ENCODE results near the gene MTARC1. TPM values are rescaled to one million over a fixed set of nuclear protein-coding genes. Genes with fewer than 3 reads are reported as not detected.

MTARC1 gene
- total RNA-seq, 2 experiments from 2014 or later: not detected

GRCh38 chr1:220800262-220800661 lies 13.5 kb downstream of the MTARC1 start:
- CTCF ChIA-PET: no interaction called here
- POLR2A ChIA-PET: no interaction called here

- CTCF ChIA-PET: no interaction called here
Observed at GRCh38 chr1:220803401-220804201, 16.9 kb downstream of the MTARC1 start.

GRCh38 chr1:220804202-220804586 lies 17.5 kb downstream of the MTARC1 start:
- ChIA-PET POLR2A (no interaction called here), CTCF (no interaction called here)

More at GRCh38 chr1:220803401-220804201, 16.9 kb downstream of the MTARC1 start:
- POLR2A ChIA-PET: no interaction called here

- ChIA-PET POLR2A (no interaction called here), CTCF (no interaction called here)
Observed at GRCh38 chr1:220806408-220806807, 19.7 kb downstream of the MTARC1 start.

- POLR2A ChIA-PET: no interaction called here
Observed at GRCh38 chr1:220807726-220808125, 21.0 kb downstream of the MTARC1 start.

GRCh38 chr1:220808345-220809186 lies 21.9 kb downstream of the MTARC1 start:
- ChIA-PET POLR2A (no interaction called here), CTCF (no interaction called here)

More at GRCh38 chr1:220807726-220808125, 21.0 kb downstream of the MTARC1 start:
- CTCF ChIA-PET: no interaction called here

GRCh38 chr1:220809187-220809550 lies 22.5 kb downstream of the MTARC1 start:
- ChIA-PET POLR2A (no interaction called here), CTCF (no interaction called here)

GRCh38 chr1:220809704-220810103 lies 23.0 kb downstream of the MTARC1 start:
- CTCF ChIA-PET: interaction anchor here (0.7 to 1.1 kb wide), 3 partner anchors 18 to 393 kb away, joined by 4 read pairs; no protein-coding TSS in a partner anchor
- POLR2A ChIA-PET: no interaction called here

- CTCF ChIA-PET: interaction anchor here (0.7 to 1.1 kb wide), 3 partner anchors 19 to 392 kb away, joined by 4 read pairs; no protein-coding TSS in a partner anchor
- POLR2A ChIA-PET: no interaction called here
Observed at GRCh38 chr1:220810179-220810653, 23.5 kb downstream of the MTARC1 start.

- POLR2A ChIA-PET: no interaction called here
Observed at GRCh38 chr1:220810963-220811362, 24.2 kb downstream of the MTARC1 start.

GRCh38 chr1:220811695-220812094 lies 25.0 kb downstream of the MTARC1 start:
- POLR2A ChIA-PET: no interaction called here
- CTCF ChIA-PET: no interaction called here

More at GRCh38 chr1:220810963-220811362, 24.2 kb downstream of the MTARC1 start:
- CTCF ChIA-PET: no interaction called here

GRCh38 chr1:220812308-220812707 lies 25.6 kb downstream of the MTARC1 start:
- CTCF ChIA-PET: no interaction called here
- POLR2A ChIA-PET: no interaction called here

GRCh38 chr1:220813013-220813412 lies 26.3 kb downstream of the MTARC1 start:
- POLR2A ChIA-PET: no interaction called here
- CTCF ChIA-PET: no interaction called here

- CTCF ChIA-PET: no interaction called here
- POLR2A ChIA-PET: no interaction called here
Observed at GRCh38 chr1:220815409-220815808, 28.7 kb downstream of the MTARC1 start.

- ChIA-PET POLR2A (no interaction called here), CTCF (no interaction called here)
Observed at GRCh38 chr1:220817907-220818306, 31.2 kb downstream of the MTARC1 start.

- CTCF ChIA-PET: no interaction called here
Observed at GRCh38 chr1:220818421-220819173, 31.9 kb downstream of the MTARC1 start.

GRCh38 chr1:220819467-220820026 lies 32.8 kb downstream of the MTARC1 start:
- CTCF ChIA-PET: no interaction called here
- POLR2A ChIA-PET: no interaction called here

More at GRCh38 chr1:220818421-220819173, 31.9 kb downstream of the MTARC1 start:
- POLR2A ChIA-PET: no interaction called here

GRCh38 chr1:220824031-220824989 lies 37.6 kb downstream of the MTARC1 start:
- CTCF ChIA-PET: no interaction called here
- POLR2A ChIA-PET: no interaction called here

Data from activated CD8-positive, alpha-beta memory T cell treated with anti-CD3 and anti-CD28 coated beads for 36 hours (primary cell).